GM12878 (cell line): ENCODE results near the gene DNMT3A. TPM values are rescaled to one million over a fixed set of nuclear protein-coding genes. Genes with fewer than 3 reads are reported as not detected.

Source experiments
- ATAC-seq: fragments of 200-7000 bp; cut with Tn5 transposase; 3 replicates; pipeline ENCODE4 v1.9.1; 2020; ENCODE audit warnings: mild to moderate bottlenecking, moderate library complexity
- BruUV-seq: library from RNA; stranded (reverse); fragments of 400-500 nt; replicated peaks from 2 replicates; lab custom pipeline; 2021; lab: Mats Ljungman, UMichigan
- CTCF ChIA-PET: fragments of 300-600 bp; sonication (Branson Sonifier 250); formaldehyde crosslinking; extraction: SDS; loops from one replicate; lab custom pipeline; 2021; ENCODE audit warnings: inconsistent platforms; lab: Yijun Ruan, JAX
- POLR2A ChIA-PET: fragments of 350-600 bp; formaldehyde crosslinking; extraction: SDS; loops from one replicate; lab custom pipeline; 2021; ENCODE audit warnings: inconsistent platforms; lab: Charles Lee
- RAD21 ChIA-PET: fragments of 300-600 bp; sonication (Branson Sonifier 250); formaldehyde crosslinking; loops from one replicate; lab custom pipeline; 2023; ENCODE audit warnings: antibody characterized with exemption; ENCODE audit not compliant: unreplicated experiment; lab: Charles Lee
- SMC1A ChIA-PET: fragments of 300-600 bp; sonication (Branson Sonifier 250); formaldehyde crosslinking; loops from one replicate; lab custom pipeline; 2023; ENCODE audit not compliant: unreplicated experiment, uncharacterized antibody; lab: Charles Lee
- DNase-seq: peaks from one replicate; pipeline ENCODE4 v3.0.0-alpha.2; 2011; ENCODE audit warnings: low read depth, low spot score
- FAIRE-seq: peaks from 3 replicates; lab custom pipeline; 2011; peaks lifted over from hg19 to GRCh38; lab: Jason Lieb, UNC
- H2AFZ ChIP-seq: 2 replicates; pipeline ENCODE4 v1.6.0; 2011; ENCODE audit warnings: low read depth, low read length, control low read depth; ENCODE audit not compliant: control insufficient read depth
- H3K27ac ChIP-seq: 2 replicates; pipeline ENCODE4 v1.5.1; 2011; ENCODE audit warnings: control low read depth; ENCODE audit not compliant: control insufficient read depth, insufficient read depth
- H3K27me3 ChIP-seq, 2 experiments: replicated peaks in 1 of 2; 2 replicates each; pipeline versions ENCODE4 v1.6.0 to v1.6.1; 2011; ENCODE audit warnings: low read length in 1 of 2; ENCODE audit not compliant: control insufficient read depth in 2 of 2, insufficient read depth in 2 of 2
- H3K36me3 ChIP-seq, 2 experiments: 2 replicates each; pipeline ENCODE4 v1.5.1; 2011; ENCODE audit warnings: low read length in 1 of 2; ENCODE audit not compliant: control insufficient read depth in 2 of 2, insufficient read depth in 2 of 2
- H3K4me1 ChIP-seq: 2 replicates; pipeline ENCODE4 v1.6.1; 2011; ENCODE audit warnings: mild to moderate bottlenecking, low read length, moderate library complexity, mixed read lengths; ENCODE audit not compliant: control insufficient read depth, insufficient read depth
- H3K4me2 ChIP-seq: 2 replicates; pipeline ENCODE4 v1.6.0; 2011; ENCODE audit warnings: control low read depth; ENCODE audit not compliant: control insufficient read depth, insufficient read depth
- H3K4me3 ChIP-seq: fragments of 200-600 bp; sonication (generic); 2 replicates; pipeline ENCODE4 v1.5.1; 2016
- H3K79me2 ChIP-seq: 2 replicates; pipeline ENCODE4 v1.6.0; 2011; ENCODE audit warnings: low read length; ENCODE audit not compliant: control insufficient read depth, insufficient read depth
- H3K9ac ChIP-seq: 2 replicates; pipeline ENCODE4 v1.8.0; 2011; ENCODE audit warnings: low read length, control low read depth, mixed read lengths; ENCODE audit not compliant: control insufficient read depth, insufficient read depth
- H3K9me3 ChIP-seq: replicated peaks from 3 replicates; pipeline ENCODE4 v1.5.1; 2011; ENCODE audit warnings: mild to moderate bottlenecking, low read length; ENCODE audit not compliant: control insufficient read depth, insufficient read depth
- H4K20me1 ChIP-seq: 2 replicates; pipeline ENCODE4 v1.6.0; 2011; ENCODE audit not compliant: control insufficient read depth, insufficient read depth
- CHD4 ChIP-seq: fragments of 200-600 bp; sonication (generic); IDR thresholded peaks from 2 replicates; pipeline ENCODE4 v1.6.1; 2016; ENCODE audit warnings: mild to moderate bottlenecking
- CTCF ChIP-seq, 3 experiments: IDR thresholded peaks in 2 of 3; conservative IDR thresholded peaks in 1 of 3; 2 replicates each; pipeline ENCODE4 v1.5.1; 2011; ENCODE audit warnings: low read depth in 3 of 3, low read length in 3 of 3, mild to moderate bottlenecking in 3 of 3, control low read depth in 2 of 3, moderate library complexity in 2 of 3, inconsistent platforms in 1 of 3, mixed read lengths in 1 of 3; ENCODE audit not compliant: control insufficient read depth in 2 of 3, insufficient read depth in 1 of 3; ENCODE audit errors: extremely low read depth in 1 of 3
- WGBS: methylation state at CpG from one replicate; pipeline ENCODE4 v1.1.6; 2016; ENCODE audit warnings: low lambda C conversion rate; ENCODE audit not compliant: insufficient replicate concordance, insufficient coverage; ENCODE audit errors: missing lambda C conversion rate; 5-methylcytosine and 5-hydroxymethylcytosine counted together
- in situ Hi-C: fragments of 300-500 bp; cut with MboI; formaldehyde crosslinking; loops from 9 replicates; pipeline ENCODE4 v1.14.3; 2018; ENCODE audit warnings: mixed read lengths
- intact Hi-C: fragments of 100-400 bp; cut with micrococcal nuclease; formaldehyde crosslinking; loops from one replicate; pipeline ENCODE4 v1.14.2; 2022; ENCODE audit not compliant: unreplicated experiment
- polyA plus RNA-seq, 11 experiments: library from polyadenylated mRNA; depleted of rRNA in 4 of 11; unstranded in 6 of 11; stranded (reverse) in 5 of 11; fragments of >200 nt; fragmentation: Nextera tagmentation in 4 of 11; fragmentation: Illumina TruSeq in 1 of 11; extraction: Ambion mirVana in 4 of 11; extraction: Trizol in 1 of 11; gene quantifications; 1 replicate in 1 of 11; 2 replicates in 10 of 11; pipeline versions ENCODE4 v1.2.1 to v1.2.3, GENCODE V29; 2011 to 2016; ENCODE audit warnings: inconsistent platforms in 2 of 11, missing spikeins in 2 of 11, low read depth in 1 of 11
- total RNA-seq, 4 experiments: library from RNA; depleted of rRNA in 3 of 4; stranded (reverse); fragments of >200 nt in 3 of 4; fragmentation: Illumina TruSeq in 1 of 4; extraction: Trizol in 1 of 4; gene quantifications; 2 replicates each; pipeline versions ENCODE4 v1.2.1 to v1.2.3, GENCODE V29; 2013 to 2021

The DNMT3A gene
- total and polyA plus RNA-seq, 10 of the 15 experiments (the other 5 are each of a cell fraction or from before 2014, with no cell fraction given), result 7.4 to 51.6 (median 17.4) TPM

- Histone ChIP-seq H3K9ac (no peak overlapping the region), H2AFZ (no peak overlapping the region), H3K4me3 (no peak overlapping the region), H3K4me1 (peaks cover 15% of the 10 kb centered on the region), H3K27ac (no peak overlapping the region)
- FAIRE-seq, result no peak
- POLR2A ChIA-PET, result interaction anchor here (1.6 kb wide), 1 partner anchor 19 kb away, joined by 4 read pairs; no protein-coding TSS in a partner anchor
- TF ChIP-seq CTCF (IDR thresholded peaks at IDR 0.05 in 2 of 3, conservative IDR thresholded peaks at IDR 0.05 in 1 of 3; ENCODE audit: control insufficient read depth in 2 of 3, extremely low read depth in 1 of 3, insufficient read depth in 1 of 3, low read depth in 3 of 3, low read length in 3 of 3), result no peak
- TF ChIP-seq, all 136 proteins: peak for 0
- Histone ChIP-seq H3K4me2 (no peak overlapping the region), H3K36me3 (no peaks in the 10 kb centered on the region), H3K79me2 (no peaks in the 10 kb centered on the region), H4K20me1 (no peaks in the 10 kb centered on the region), H3K27me3 (peaks cover 0 to 1% of the 10 kb centered on the region in 2 experiments; a peak in 2 of 4 replicates), H3K9me3 (no peaks in the 10 kb centered on the region)
- ATAC-seq, result no peak
- BruUV-seq, result no TSS peak
- in situ Hi-C loops (no loop called here), intact Hi-C loops (loop anchor here (10.0 kb wide), 1 partner anchor 215 kb away; no protein-coding TSS in a partner anchor)
- ChIA-PET SMC1A (interaction anchor here (1.4 kb wide), 1 partner anchor 13 kb away, joined by 7 read pairs; no protein-coding TSS in a partner anchor), CTCF (interaction anchor here (0.9 to 5.4 kb wide), 3 partner anchors 9 to 217 kb away, joined by 3 to 43 read pairs (median 4); no protein-coding TSS in a partner anchor), RAD21 (no interaction called here)
- no peak for DNase-seq
- WGBS, result 67% methylated on average over 7 of the region's 7 CpGs
These were observed 7.7 kb upstream of the DNMT3A start for GRCh38 chr2:25349397-25349796.

GRCh38 chr2:25347846-25348245 lies 6.1 kb upstream of the DNMT3A start:
- ChIA-PET POLR2A (interaction anchor here (1.5 kb wide), 1 partner anchor 14 kb away, joined by 4 read pairs; no protein-coding TSS in a partner anchor), SMC1A (interaction anchor here (1.0 to 2.1 kb wide), 5 partner anchors 14 to 219 kb away, joined by 3 to 8 read pairs (median 6); no protein-coding TSS in a partner anchor), RAD21 (interaction anchor here (1.0 to 2.0 kb wide), 4 partner anchors 15 to 218 kb away, joined by 3 to 6 read pairs (median 5); no protein-coding TSS in a partner anchor), CTCF (interaction anchor here (0.6 to 5.4 kb wide), 7 partner anchors 14 to 1590 kb away, joined by 4 to 43 read pairs (median 5); no protein-coding TSS in a partner anchor)
- H2AFZ ChIP-seq, result no peak overlapping the region
- no peaks in the 10 kb centered on the region for H3K79me2 ChIP-seq
- H3K4me2 ChIP-seq, result no peak overlapping the region
- no peaks in the 10 kb centered on the region for H3K9me3 ChIP-seq
- peaks cover 0 to 1% of the 10 kb centered on the region in 2 experiments; a peak in 2 of 4 replicates for H3K27me3 ChIP-seq
- H3K27ac ChIP-seq, result no peak overlapping the region
- ATAC-seq, result no peak
- peaks cover 12% of the 10 kb centered on the region for H3K4me1 ChIP-seq
- H3K36me3 ChIP-seq, result no peaks in the 10 kb centered on the region
- WGBS, result 74% methylated on average over 2 of the region's 2 CpGs
- DNase-seq, result no peak
- intact Hi-C loops, result loop anchor here (10.0 kb wide), 1 partner anchor 217 kb away; no protein-coding TSS in a partner anchor
- no peak for FAIRE-seq
- no peak for TF ChIP-seq CHD4
- in situ Hi-C loops, result no loop called here
- BruUV-seq, result no TSS peak
- H3K4me3 ChIP-seq, result no peak overlapping the region
- no peak overlapping the region for H3K9ac ChIP-seq
- no peaks in the 10 kb centered on the region for H4K20me1 ChIP-seq
